GM18519 (cell line): ENCODE results near the gene WDR73.

Experiments used
- ATAC-seq: cut with Tn5 transposase; IDR thresholded peaks from one replicate; pipeline ENCODE4 v1.9.1; 2021; ENCODE audit warnings: mild to moderate bottlenecking, moderate library complexity; ENCODE audit not compliant: unreplicated experiment, low FRiP score

WDR73 gene

GRCh38 chr15:84591815-84592214 is 62.3 kb downstream of the WDR73 start:
- no peak for ATAC-seq

- no peak for ATAC-seq
These were observed 63.7 kb downstream of the WDR73 start for GRCh38 chr15:84590406-84590805.
